CD4-positive, alpha-beta memory T cell (primary cell): ENCODE results near the gene KCTD10. TPM values are rescaled to one million over a fixed set of nuclear protein-coding genes. Genes with fewer than 3 reads are reported as not detected.

Experiments
- CTCF ChIA-PET: fragments of 350-600 bp; sonication (Branson Sonifier 250); formaldehyde crosslinking; loops from one replicate; lab custom pipeline; 2021; ENCODE audit warnings: inconsistent platforms; ENCODE audit not compliant: partially characterized antibody; lab: Charles Lee
- POLR2A ChIA-PET: fragments of 350-600 bp; sonication (Branson Sonifier 250); formaldehyde crosslinking; loops from one replicate; lab custom pipeline; 2021; ENCODE audit not compliant: partially characterized antibody; lab: Charles Lee
- DNase-seq, 5 donors: peaks; one replicate each; pipeline versions ENCODE4 v3.0.0 to v3.0.0-alpha.2; 2020 to 2022; ENCODE audit warnings: mixed read lengths in 1 of 5
- H3K27ac ChIP-seq: one replicate; pipeline ENCODE4 v1.7.0; 2013; ENCODE audit warnings: low read depth, low read length
- H3K27me3 ChIP-seq: 2 replicates; pipeline ENCODE4 v1.7.0; 2013; ENCODE audit warnings: mild to moderate bottlenecking, low read length, moderate library complexity; ENCODE audit not compliant: insufficient read depth
- H3K36me3 ChIP-seq: 2 replicates; pipeline ENCODE4 v1.7.0; 2013; ENCODE audit warnings: mild to moderate bottlenecking, low read length, moderate library complexity; ENCODE audit not compliant: insufficient read depth
- H3K4me1 ChIP-seq: 2 replicates; pipeline ENCODE4 v1.7.0; 2013; ENCODE audit warnings: mild to moderate bottlenecking, low read length, moderate library complexity; ENCODE audit not compliant: insufficient read depth
- H3K4me3 ChIP-seq, 2 donors: one replicate each; pipeline ENCODE4 v1.7.0; 2013; ENCODE audit warnings: low read length in 2 of 2, mild to moderate bottlenecking in 1 of 2
- H3K9me3 ChIP-seq, 2 donors: one replicate each; pipeline ENCODE4 v1.7.0; 2013; ENCODE audit warnings: low read length in 2 of 2, control low read depth in 1 of 2; ENCODE audit not compliant: control insufficient read depth in 1 of 2
- H3K27ac Mint-ChIP-seq, 7 donors: one replicate each; pipeline ENCODE4 v1.8.0; 2020 to 2021; ENCODE audit warnings: mixed read lengths in 7 of 7, mild to moderate bottlenecking in 6 of 7, inconsistent platforms in 3 of 7, moderate library complexity in 3 of 7
- H3K27me3 Mint-ChIP-seq, 2 donors: one replicate each; pipeline ENCODE4 v1.8.0; 2020 to 2021; ENCODE audit warnings: mixed read lengths in 2 of 2
- H3K36me3 Mint-ChIP-seq, 2 donors: one replicate each; pipeline ENCODE4 v1.8.0; 2020 to 2021; ENCODE audit warnings: mixed read lengths in 2 of 2, inconsistent platforms in 1 of 2, mild to moderate bottlenecking in 1 of 2
- H3K4me1 Mint-ChIP-seq, 4 donors: one replicate each; pipeline ENCODE4 v1.8.0; 2020 to 2021; ENCODE audit warnings: mixed read lengths in 4 of 4, mild to moderate bottlenecking in 1 of 4
- H3K4me3 Mint-ChIP-seq, 8 donors: one replicate each; pipeline ENCODE4 v1.8.0; 2020 to 2021; ENCODE audit warnings: mixed read lengths in 8 of 8, mild to moderate bottlenecking in 7 of 8, moderate library complexity in 6 of 8, inconsistent platforms in 3 of 8
- H3K9me3 Mint-ChIP-seq, 8 donors: one replicate each; pipeline ENCODE4 v1.8.0; 2020 to 2021; ENCODE audit warnings: mixed read lengths in 8 of 8, mild to moderate bottlenecking in 5 of 8, inconsistent platforms in 3 of 8, moderate library complexity in 1 of 8
- intact Hi-C: fragments of 100-400 bp; cut with micrococcal nuclease; formaldehyde crosslinking; loops from one replicate; pipeline ENCODE4 v1.15.1; 2023
- polyA plus RNA-seq, 2 donors: library from polyadenylated mRNA; unstranded; fragments of 300-500 nt; fragmentation: Illumina TruSeq; gene quantifications; one replicate each; pipeline ENCODE4 v1.2.3, GENCODE V29; 2021
- total RNA-seq, 2 experiments: library from RNA; stranded (reverse); gene quantifications; one replicate each; pipeline ENCODE4 v1.2.3, GENCODE V29; 2021

KCTD10 gene
- total and polyA plus RNA-seq, 4 experiments from 2014 or later: 23.2 to 31.9 (median 27.2) TPM

- ChIA-PET CTCF (no interaction called here), POLR2A (interaction anchor here (1.1 kb wide), 1 partner anchor 24 kb away, joined by 3 read pairs; no protein-coding TSS in a partner anchor)
- Histone ChIP-seq H3K36me3 (peaks cover 57% of the 10 kb centered on the region), H3K27me3 (no peaks in the 10 kb centered on the region), H3K4me1 (no peaks in the 10 kb centered on the region), H3K4me3 (no peak overlapping the region), H3K9me3 (no peaks in the 10 kb centered on the region), H3K27ac (no peak overlapping the region)
- Mint-ChIP-seq H3K4me1 (peaks cover 0 to 2% (median 0%) of the 10 kb centered on the region in 4 donors), H3K27ac (peak overlapping the region in 1 of 7 donors; percentile 12), H3K4me3 (no peak overlapping the region), H3K9me3 (no peaks in the 10 kb centered on the region), H3K36me3 (peaks cover 61 to 81% of the 10 kb centered on the region in 2 donors), H3K27me3 (no peaks in the 10 kb centered on the region)
- intact Hi-C loops: no loop called here
- no peak for DNase-seq
Measured at GRCh38 chr12:109495012-109495411, 17.9 kb upstream of the KCTD10 start.

- no peak for DNase-seq
- H3K4me3 Mint-ChIP-seq: no peak overlapping the region
- Histone ChIP-seq H3K27ac (no peak overlapping the region), H3K27me3 (no peaks in the 10 kb centered on the region), H3K9me3 (no peaks in the 10 kb centered on the region), H3K4me1 (no peaks in the 10 kb centered on the region), H3K36me3 (peaks cover 61% of the 10 kb centered on the region), H3K4me3 (no peak overlapping the region)
- ChIA-PET CTCF (no interaction called here), POLR2A (interaction anchor here (1.1 kb wide), 1 partner anchor 23 kb away, joined by 3 read pairs; no protein-coding TSS in a partner anchor)
- H3K27me3 Mint-ChIP-seq: no peaks in the 10 kb centered on the region
- H3K9me3 Mint-ChIP-seq: no peaks in the 10 kb centered on the region
- intact Hi-C loops: no loop called here
- H3K27ac Mint-ChIP-seq: no peak overlapping the region
- H3K36me3 Mint-ChIP-seq: peaks cover 64 to 83% of the 10 kb centered on the region in 2 donors
- H3K4me1 Mint-ChIP-seq: peaks cover 0 to 2% (median 0%) of the 10 kb centered on the region in 4 donors
Measured at GRCh38 chr12:109494348-109494881, 17.3 kb upstream of the KCTD10 start.

DNA sequence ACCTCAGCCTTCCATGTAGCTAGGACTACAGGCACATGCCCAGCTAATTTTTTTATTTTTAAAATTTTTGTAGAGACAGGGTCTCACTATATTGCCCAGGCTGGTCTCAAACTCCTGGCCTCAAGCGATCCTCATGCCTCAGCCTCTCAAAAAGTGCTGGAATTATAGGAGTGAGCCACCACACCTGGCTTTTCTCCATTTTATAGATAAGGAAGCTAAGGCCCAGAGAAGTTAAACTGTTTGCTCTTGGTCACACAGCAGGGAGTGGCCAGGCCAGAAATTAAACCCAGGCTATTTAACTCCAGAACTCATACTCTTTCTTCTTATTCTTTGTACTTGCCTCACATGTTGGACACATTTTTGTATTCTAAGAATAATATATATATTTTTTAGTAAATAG lies 16.8 kb upstream of the KCTD10 start:
- Mint-ChIP-seq H3K4me3 (no peak overlapping the region), H3K27ac (no peak overlapping the region), H3K9me3 (no peaks in the 10 kb centered on the region), H3K36me3 (peaks cover 65 to 83% of the 10 kb centered on the region in 2 donors), H3K27me3 (no peaks in the 10 kb centered on the region), H3K4me1 (peaks cover 0 to 2% (median 0%) of the 10 kb centered on the region in 4 donors)
- Histone ChIP-seq H3K4me3 (no peak overlapping the region), H3K9me3 (no peaks in the 10 kb centered on the region), H3K27me3 (no peaks in the 10 kb centered on the region), H3K4me1 (no peaks in the 10 kb centered on the region), H3K27ac (no peak overlapping the region), H3K36me3 (peaks cover 61% of the 10 kb centered on the region)
- intact Hi-C loops: no loop called here
- POLR2A ChIA-PET: interaction anchor here (1.1 kb wide), 1 partner anchor 23 kb away, joined by 3 read pairs; no protein-coding TSS in a partner anchor
- no peak for DNase-seq
- CTCF ChIA-PET: no interaction called here

DNA sequence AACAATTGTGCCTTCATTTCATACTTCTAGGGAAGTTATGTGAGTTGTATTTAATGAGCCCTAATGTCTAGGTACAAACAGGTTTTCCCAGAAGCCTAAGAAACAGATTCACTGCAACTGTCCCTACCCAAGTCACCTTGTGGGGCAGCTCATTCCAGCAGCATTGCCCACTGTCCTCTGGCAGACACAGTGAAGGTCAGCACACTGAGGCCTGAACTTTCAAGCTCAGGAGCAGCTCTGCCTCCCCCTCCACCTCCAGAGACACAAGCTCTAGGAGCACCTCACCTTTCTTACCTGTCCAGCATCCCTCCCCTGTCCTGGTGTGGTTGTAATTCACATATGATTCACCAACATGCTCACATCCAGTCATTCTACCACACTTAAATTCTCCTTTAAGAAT lies 16.0 kb upstream of the KCTD10 start:
- ChIA-PET POLR2A (no interaction called here), CTCF (no interaction called here)
- H3K27ac ChIP-seq: no peak overlapping the region
- Mint-ChIP-seq H3K27me3 (no peaks in the 10 kb centered on the region), H3K36me3 (peaks cover 63 to 82% of the 10 kb centered on the region in 2 donors), H3K4me1 (peaks cover 0 to 2% (median 0%) of the 10 kb centered on the region in 4 donors), H3K9me3 (no peaks in the 10 kb centered on the region), H3K4me3 (no peak overlapping the region), H3K27ac (peak overlapping the region in 2 of 7 donors; percentile 39 to 50)
- no peaks in the 10 kb centered on the region for H3K9me3 ChIP-seq
- H3K4me3 ChIP-seq: no peak overlapping the region
- intact Hi-C loops: no loop called here
- H3K36me3 ChIP-seq: peaks cover 61% of the 10 kb centered on the region
- H3K27me3 ChIP-seq: no peaks in the 10 kb centered on the region
- no peaks in the 10 kb centered on the region for H3K4me1 ChIP-seq
- DNase-seq: no peak

- intact Hi-C loops: no loop called here
- H3K4me1 ChIP-seq: no peaks in the 10 kb centered on the region
- peaks cover 61% of the 10 kb centered on the region for H3K36me3 ChIP-seq
- peaks cover 56 to 82% of the 10 kb centered on the region in 2 donors for H3K36me3 Mint-ChIP-seq
- H3K4me3 Mint-ChIP-seq: no peak overlapping the region
- no peaks in the 10 kb centered on the region for H3K27me3 ChIP-seq
- H3K4me3 ChIP-seq: no peak overlapping the region
- H3K4me1 Mint-ChIP-seq: peaks cover 0 to 2% (median 0%) of the 10 kb centered on the region in 4 donors
- H3K9me3 Mint-ChIP-seq: no peaks in the 10 kb centered on the region
- H3K27me3 Mint-ChIP-seq: no peaks in the 10 kb centered on the region
- H3K9me3 ChIP-seq: no peaks in the 10 kb centered on the region
- no peak for DNase-seq
- H3K27ac Mint-ChIP-seq: no peak overlapping the region
- H3K27ac ChIP-seq: no peak overlapping the region
- ChIA-PET POLR2A (no interaction called here), CTCF (no interaction called here)
Measured at GRCh38 chr12:109492371-109492770, 15.3 kb upstream of the KCTD10 start.

- Mint-ChIP-seq H3K4me3 (no peak overlapping the region), H3K27ac (no peak overlapping the region), H3K4me1 (peaks cover 0 to 2% (median 0%) of the 10 kb centered on the region in 4 donors), H3K9me3 (no peaks in the 10 kb centered on the region), H3K27me3 (no peaks in the 10 kb centered on the region), H3K36me3 (peaks cover 60 to 85% of the 10 kb centered on the region in 2 donors)
- Histone ChIP-seq H3K9me3 (no peaks in the 10 kb centered on the region), H3K4me1 (no peaks in the 10 kb centered on the region), H3K4me3 (no peak overlapping the region), H3K27me3 (no peaks in the 10 kb centered on the region), H3K36me3 (peaks cover 66% of the 10 kb centered on the region), H3K27ac (no peak overlapping the region)
- ChIA-PET POLR2A (no interaction called here), CTCF (interaction anchor here (1.7 kb wide), 1 partner anchor 10 kb away, joined by 4 read pairs; no protein-coding TSS in a partner anchor)
- DNase-seq: no peak
- intact Hi-C loops: no loop called here
Measured at GRCh38 chr12:109491671-109492070, 14.6 kb upstream of the KCTD10 start.

GRCh38 chr12:109489955-109490565 lies 13.0 kb upstream of the KCTD10 start:
- H3K9me3 ChIP-seq: no peaks in the 10 kb centered on the region
- H3K4me3 Mint-ChIP-seq: no peak overlapping the region
- no peaks in the 10 kb centered on the region for H3K27me3 Mint-ChIP-seq
- H3K9me3 Mint-ChIP-seq: no peaks in the 10 kb centered on the region
- no peak for DNase-seq
- H3K4me1 Mint-ChIP-seq: peaks cover 0 to 2% (median 0%) of the 10 kb centered on the region in 4 donors
- CTCF ChIA-PET: interaction anchor here (1.0 to 1.8 kb wide), 2 partner anchors 10 to 57 kb away, joined by 3 to 5 read pairs; no protein-coding TSS in a partner anchor
- H3K4me1 ChIP-seq: no peaks in the 10 kb centered on the region
- H3K4me3 ChIP-seq: no peak overlapping the region
- POLR2A ChIA-PET: no interaction called here
- peak overlapping the region in 1 of 7 donors; percentile 53 for H3K27ac Mint-ChIP-seq
- intact Hi-C loops: no loop called here
- H3K36me3 ChIP-seq: peaks cover 77% of the 10 kb centered on the region
- no peaks in the 10 kb centered on the region for H3K27me3 ChIP-seq
- H3K36me3 Mint-ChIP-seq: peaks cover 57 to 85% of the 10 kb centered on the region in 2 donors
- H3K27ac ChIP-seq: no peak overlapping the region
